Mucosa of descending colon (tissue), 3 donors: Measurements from ENCODE around the gene PCBP3. TPM values are rescaled to one million over a fixed set of nuclear protein-coding genes. Genes with fewer than 3 reads are reported as not detected.

ENCODE experiments used
- ATAC-seq: fragments of 200-7000 bp; cut with Tn5 transposase; one replicate; pipeline ENCODE4 v1.9.1; 2020; ENCODE audit warnings: mild to moderate bottlenecking, moderate library complexity
- DNase-seq, 3 donors: peaks; one replicate each; pipeline ENCODE4 v3.0.0-alpha.2; 2020
- H3K36me3 ChIP-seq: fragments of 200-600 bp; one replicate; pipeline ENCODE4 v1.8.0; 2021; ENCODE audit warnings: low read depth, mild to moderate bottlenecking
- H3K4me1 ChIP-seq: fragments of 200-600 bp; one replicate; pipeline ENCODE4 v1.8.0; 2021; ENCODE audit warnings: low read depth, mild to moderate bottlenecking
- H3K4me3 ChIP-seq: fragments of 200-600 bp; one replicate; pipeline ENCODE4 v1.8.0; 2021; ENCODE audit warnings: mild to moderate bottlenecking
- H3K9me3 ChIP-seq: fragments of 200-600 bp; one replicate; pipeline ENCODE4 v1.8.0; 2021; ENCODE audit warnings: mild to moderate bottlenecking
- CTCF ChIP-seq: fragments of 200-600 bp; IDR thresholded peaks from one replicate; pipeline ENCODE4 v1.8.0; 2022; ENCODE audit warnings: antibody characterized with exemption, mild to moderate bottlenecking
- intact Hi-C, 2 donors: fragments of 100-400 bp; cut with DNase I in 1 of 2; cut with micrococcal nuclease in 1 of 2; formaldehyde crosslinking; loops; one replicate each; pipeline versions ENCODE4 v1.11.0 to v1.11.1; 2022; cut with DNase I, micrococcal nuclease
- total RNA-seq, 3 donors: library from RNA; stranded (reverse); fragmentation: NEBNext Ultra II Directional in 2 of 3; extraction: Animal tissue kit (Norgen Biotek cat#: 25700) in 2 of 3; gene quantifications; one replicate each; pipeline versions ENCODE4 v1.2.1 to v1.2.4, GENCODE V29; 2021 to 2023
- donor health status: DM: no; HTN: no; CAD: no; lungs with moderate emphysema.
- donor health status: DM: no; HTN: no; CAD: no.
- donor health status: DM: no; HTN: yes; CAD: no.

The PCBP3 gene
- total RNA-seq, 3 donors from 2014 or later: 4.5 to 18.4 (median 7.6) TPM

GRCh38 chr21:45876381-45877170 is 233.1 kb downstream of the PCBP3 start:
- intact Hi-C loops: no loop called here
- H3K4me1 ChIP-seq: no peaks in the 10 kb centered on the region
- no peaks in the 10 kb centered on the region for H3K36me3 ChIP-seq
- ATAC-seq (no peak), DNase-seq (peak in 2 of 3 donors; percentile 13 to 26)
- no peak overlapping the region for H3K4me3 ChIP-seq
- H3K9me3 ChIP-seq: no peaks in the 10 kb centered on the region
- no peak for TF ChIP-seq CTCF

- Histone ChIP-seq H3K36me3 (no peaks in the 10 kb centered on the region), H3K4me1 (no peaks in the 10 kb centered on the region), H3K4me3 (no peak overlapping the region), H3K9me3 (no peaks in the 10 kb centered on the region)
- no peak for TF ChIP-seq CTCF
- no peak for DNase-seq
- intact Hi-C loops: no loop called here
- ATAC-seq: no peak
These were observed 233.6 kb downstream of the PCBP3 start for GRCh38 chr21:45877171-45877438.

GRCh38 chr21:45877821-45878469 is 234.4 kb downstream of the PCBP3 start:
- TF ChIP-seq CTCF: no peak
- ATAC-seq: no peak

GRCh38 chr21:45880097-45881068 is 236.9 kb downstream of the PCBP3 start:
- intact Hi-C loops: no loop called here
- DNase-seq: peak; percentile 60 to 85 (median 62)
- no peaks in the 10 kb centered on the region for H3K9me3 ChIP-seq
- H3K4me1 ChIP-seq: no peaks in the 10 kb centered on the region
- peak; percentile 87 for ATAC-seq
- no peaks in the 10 kb centered on the region for H3K36me3 ChIP-seq
- TF ChIP-seq CTCF: peak; percentile 42
- H3K4me3 ChIP-seq: no peak overlapping the region

More at GRCh38 chr21:45877821-45878469, 234.4 kb downstream of the PCBP3 start:
- intact Hi-C loops: no loop called here
- Histone ChIP-seq H3K36me3 (no peaks in the 10 kb centered on the region), H3K4me3 (no peak overlapping the region), H3K4me1 (no peaks in the 10 kb centered on the region), H3K9me3 (no peaks in the 10 kb centered on the region)
- DNase-seq: peak in 2 of 3 donors; percentile 16 to 44

GRCh38 chr21:45882645-45883044 is 239.1 kb downstream of the PCBP3 start:
- intact Hi-C loops: no loop called here
- peaks cover 5% of the 10 kb centered on the region for H3K4me1 ChIP-seq
- TF ChIP-seq CTCF: no peak
- H3K36me3 ChIP-seq: no peaks in the 10 kb centered on the region
- no peak for DNase-seq
- no peak for ATAC-seq
- H3K9me3 ChIP-seq: no peaks in the 10 kb centered on the region
- no peak overlapping the region for H3K4me3 ChIP-seq
